Testis (tissue), 2 donors: ENCODE measurements around the gene ABCC4.

Experiments
- POLR2A ChIP-seq: fragments of 450-650 bp; IDR thresholded peaks from one replicate; pipeline ENCODE4 v1.6.1; 2017; ENCODE audit warnings: antibody characterized with exemption, mild to moderate bottlenecking, moderate library complexity
- TF ChIP-seq, protein P1 (sequence below), 3 experiments: fragments of 450-650 bp in 2 of 3; fragments of 200-600 bp in 1 of 3; sonication (generic) in 1 of 3; IDR thresholded peaks; one replicate each; pipeline ENCODE4 v1.5.1; 2016 to 2019; ENCODE audit warnings: antibody characterized with exemption in 3 of 3, mild to moderate bottlenecking in 2 of 3, moderate library complexity in 1 of 3

DNA sequence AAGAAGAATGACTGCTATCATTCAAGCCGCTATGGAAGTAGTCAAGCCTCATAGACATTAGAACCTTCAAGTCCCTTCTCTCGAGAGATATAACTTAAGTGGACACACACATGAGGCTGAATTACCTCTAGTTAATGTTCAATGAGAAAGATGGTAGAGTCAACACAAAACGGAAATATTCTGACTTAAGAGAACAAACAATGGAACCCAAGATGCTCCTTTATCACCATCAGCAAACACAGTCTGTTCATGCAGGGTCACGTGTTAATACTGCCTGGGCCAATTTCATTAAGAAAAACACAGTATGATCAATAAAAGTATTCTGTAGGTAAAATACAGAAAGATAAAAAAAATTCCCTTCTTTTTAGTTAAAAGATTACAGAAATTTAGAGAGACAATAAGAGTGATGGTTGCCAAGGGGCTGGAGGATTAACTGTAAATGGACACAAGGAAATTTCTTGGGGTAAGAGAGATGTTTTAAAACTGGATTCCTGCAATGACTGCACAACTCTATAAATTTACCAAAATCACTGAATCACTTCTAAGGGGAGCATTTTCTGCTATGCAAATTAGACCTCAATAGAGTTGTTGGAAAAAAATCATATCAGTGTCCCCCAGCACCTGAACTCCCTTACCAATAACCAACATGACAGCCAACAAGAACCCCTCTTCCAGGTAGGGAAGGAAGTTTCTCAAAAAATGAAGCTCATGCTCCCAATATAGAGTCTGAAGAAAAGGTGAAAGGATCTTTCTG, 256.6 kb downstream of the ABCC4 start:
- TF ChIP-seq, protein P1, sequence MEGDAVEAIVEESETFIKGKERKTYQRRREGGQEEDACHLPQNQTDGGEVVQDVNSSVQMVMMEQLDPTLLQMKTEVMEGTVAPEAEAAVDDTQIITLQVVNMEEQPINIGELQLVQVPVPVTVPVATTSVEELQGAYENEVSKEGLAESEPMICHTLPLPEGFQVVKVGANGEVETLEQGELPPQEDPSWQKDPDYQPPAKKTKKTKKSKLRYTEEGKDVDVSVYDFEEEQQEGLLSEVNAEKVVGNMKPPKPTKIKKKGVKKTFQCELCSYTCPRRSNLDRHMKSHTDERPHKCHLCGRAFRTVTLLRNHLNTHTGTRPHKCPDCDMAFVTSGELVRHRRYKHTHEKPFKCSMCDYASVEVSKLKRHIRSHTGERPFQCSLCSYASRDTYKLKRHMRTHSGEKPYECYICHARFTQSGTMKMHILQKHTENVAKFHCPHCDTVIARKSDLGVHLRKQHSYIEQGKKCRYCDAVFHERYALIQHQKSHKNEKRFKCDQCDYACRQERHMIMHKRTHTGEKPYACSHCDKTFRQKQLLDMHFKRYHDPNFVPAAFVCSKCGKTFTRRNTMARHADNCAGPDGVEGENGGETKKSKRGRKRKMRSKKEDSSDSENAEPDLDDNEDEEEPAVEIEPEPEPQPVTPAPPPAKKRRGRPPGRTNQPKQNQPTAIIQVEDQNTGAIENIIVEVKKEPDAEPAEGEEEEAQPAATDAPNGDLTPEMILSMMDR (IDR thresholded peaks at IDR 0.05), result no peak
- TF ChIP-seq POLR2A, result no peak
